ENCODE results near the gene FAM174B.

Gene FAM174B

DNA sequence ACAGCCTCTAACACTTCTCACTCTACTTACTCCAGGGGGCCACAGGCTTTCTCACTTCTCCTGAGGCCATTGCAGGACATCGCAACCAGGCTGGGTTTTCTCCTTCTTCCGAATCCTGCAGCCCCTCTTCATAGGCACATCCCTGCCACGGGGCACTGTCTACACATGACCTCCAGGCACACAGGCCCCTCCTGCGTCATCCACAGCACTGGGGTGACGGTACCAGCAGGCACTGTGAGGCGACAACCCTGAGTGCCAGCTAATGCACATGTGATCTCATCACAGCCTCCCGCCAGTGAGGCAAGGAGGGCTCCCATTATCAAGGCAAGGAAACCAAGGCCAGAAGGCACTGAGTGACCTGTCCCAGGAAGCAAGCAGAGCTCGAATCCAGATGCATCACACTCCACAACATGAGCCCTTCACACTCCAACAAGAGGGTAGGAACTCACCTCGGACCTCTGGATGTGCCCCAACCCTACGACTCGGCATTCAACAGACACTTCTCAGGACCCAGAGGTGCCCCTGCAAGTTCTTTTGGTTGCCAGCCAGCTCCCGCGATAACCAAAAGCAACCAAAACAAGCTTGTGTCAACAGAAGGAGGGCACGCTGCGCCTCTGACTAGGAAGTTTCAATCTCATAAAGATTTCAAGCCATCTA, 16.7 kb downstream of the FAM174B start:
- DNase-seq, result no peak

GRCh38 chr15:92638291-92638708, 17.3 kb downstream of the FAM174B start:
- peak; percentile 89 for DNase-seq

- no peak for DNase-seq
Observed at GRCh38 chr15:92637626-92638025, 17.9 kb downstream of the FAM174B start.

GRCh38 chr15:92636908-92637481, 18.6 kb downstream of the FAM174B start:
- peak; percentile 79 for DNase-seq

- no peak for DNase-seq
Observed at GRCh38 chr15:92636401-92636907, 19.1 kb downstream of the FAM174B start.

GRCh38 chr15:92634671-92635201, 20.8 kb downstream of the FAM174B start:
- DNase-seq, result no peak

- DNase-seq, result no peak
Observed at GRCh38 chr15:92634060-92634459, 21.5 kb downstream of the FAM174B start.

DNA sequence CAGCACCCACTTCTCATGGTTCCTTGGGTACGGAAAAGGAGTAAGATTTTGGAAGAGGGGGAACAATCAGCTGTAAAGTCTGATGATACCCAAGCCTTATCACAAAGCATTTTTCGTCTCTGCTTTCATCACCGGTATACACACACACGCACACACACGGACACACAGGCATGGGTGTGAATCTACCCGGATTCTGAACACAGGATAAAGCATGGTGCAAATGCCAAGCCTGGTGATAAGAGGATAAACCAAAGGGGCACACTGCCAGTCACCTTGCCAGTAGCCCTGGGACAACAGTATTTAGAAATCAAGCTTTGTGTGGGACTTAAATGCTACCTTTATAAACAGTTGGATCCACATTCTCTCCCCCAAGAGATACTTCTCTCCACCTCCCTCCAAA, 22.2 kb downstream of the FAM174B start:
- no peak for DNase-seq

DNA sequence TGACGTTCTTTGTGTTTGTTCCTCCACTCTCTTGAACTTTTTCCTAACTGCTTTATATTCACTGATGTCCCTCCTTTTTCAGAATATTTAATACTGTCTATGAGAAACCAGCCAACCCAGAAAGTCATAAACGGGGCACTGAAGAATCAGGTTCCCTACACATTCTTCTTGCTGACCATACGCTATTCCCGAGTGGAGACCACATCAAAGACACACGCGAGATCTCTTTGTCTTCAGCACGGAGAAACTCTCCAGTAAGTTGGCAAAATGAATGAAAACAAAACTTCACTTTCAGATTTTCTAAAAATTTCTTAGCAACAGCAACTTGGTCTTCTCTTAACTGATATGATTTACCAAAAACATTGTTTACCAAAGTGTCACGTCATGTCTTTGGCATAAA, 22.6 kb downstream of the FAM174B start:
- DNase-seq, result no peak

GRCh38 chr15:92631721-92632120, 23.9 kb downstream of the FAM174B start:
- DNase-seq, result no peak

GRCh38 chr15:92629975-92630626, 25.5 kb downstream of the FAM174B start:
- no peak for DNase-seq

- DNase-seq, result no peak
Observed at GRCh38 chr15:92629276-92629974, 26.1 kb downstream of the FAM174B start.

DNA sequence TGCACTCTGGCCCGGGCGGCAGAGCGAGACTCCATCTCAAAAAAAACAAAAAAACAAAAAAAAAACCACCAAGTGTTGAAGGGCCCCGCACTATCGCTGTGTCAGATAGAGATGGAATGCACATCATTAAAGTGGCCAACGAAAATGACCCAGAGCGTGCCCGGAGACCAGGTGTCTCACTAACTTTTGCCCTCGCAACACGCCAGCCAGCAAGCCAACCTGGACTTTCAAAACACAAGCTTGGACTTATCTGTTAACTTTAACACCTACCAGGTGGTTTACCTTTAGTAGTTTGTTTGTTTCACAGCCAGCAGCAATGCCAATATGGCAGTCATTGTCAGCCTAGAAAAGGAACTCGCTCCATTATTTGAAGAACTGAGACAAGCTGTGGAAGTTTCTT, 28.6 kb downstream of the FAM174B start:
- no peak for DNase-seq

GRCh38 chr15:92625251-92625980, 30.2 kb downstream of the FAM174B start:
- DNase-seq, result no peak

DNA sequence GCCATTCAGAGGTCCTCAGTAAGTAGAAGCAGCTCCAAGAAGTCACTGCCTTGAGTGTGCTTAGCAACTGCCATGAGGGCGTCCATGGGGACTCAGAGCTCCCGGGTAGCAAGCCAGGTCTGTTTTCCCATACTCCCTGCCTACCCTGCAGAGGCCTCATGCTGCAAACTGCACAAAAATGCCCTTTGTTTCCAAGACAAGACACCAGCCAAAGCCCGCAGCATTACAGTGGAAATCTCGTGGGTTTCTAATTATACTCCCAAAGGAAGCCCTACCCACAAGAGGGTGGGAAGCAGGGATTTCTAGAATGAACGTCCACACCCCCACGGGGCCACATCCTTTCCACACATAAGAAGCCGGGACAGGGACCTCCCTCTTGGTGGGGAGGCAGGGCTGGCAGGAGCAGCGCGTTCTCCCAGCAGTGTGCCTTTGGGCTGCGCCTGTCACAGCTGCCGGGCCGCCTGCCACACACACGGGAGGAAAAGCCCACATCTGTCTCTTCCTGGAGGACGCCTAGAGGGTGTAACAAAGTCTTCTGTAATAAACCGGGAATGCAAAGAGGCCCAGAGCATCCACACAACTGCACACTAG, 31.1 kb downstream of the FAM174B start:
- DNase-seq, result no peak

- DNase-seq, result peak; percentile 89
Observed at GRCh38 chr15:92623435-92623834, 32.1 kb downstream of the FAM174B start.

- DNase-seq, result no peak
Observed at GRCh38 chr15:92621972-92622533, 33.5 kb downstream of the FAM174B start.

DNA sequence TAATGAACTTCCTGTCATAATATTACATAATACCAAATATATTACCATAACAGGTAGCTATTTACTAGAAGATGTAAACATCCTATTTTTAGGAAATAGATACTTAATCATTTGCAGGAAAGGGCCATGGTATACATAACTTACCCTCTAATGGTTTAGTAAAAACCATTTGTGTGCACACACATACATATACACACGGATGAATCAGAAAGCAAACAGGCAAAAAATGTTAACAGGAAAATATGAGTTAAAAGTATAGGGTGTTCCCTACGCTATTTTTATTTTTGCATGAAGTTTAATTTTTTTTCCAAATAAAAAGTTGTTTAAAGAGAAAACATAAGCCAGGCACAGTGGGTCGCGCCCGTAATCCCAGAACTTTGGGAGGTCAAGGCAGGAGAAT, 34.6 kb downstream of the FAM174B start:
- no peak for DNase-seq

DNA sequence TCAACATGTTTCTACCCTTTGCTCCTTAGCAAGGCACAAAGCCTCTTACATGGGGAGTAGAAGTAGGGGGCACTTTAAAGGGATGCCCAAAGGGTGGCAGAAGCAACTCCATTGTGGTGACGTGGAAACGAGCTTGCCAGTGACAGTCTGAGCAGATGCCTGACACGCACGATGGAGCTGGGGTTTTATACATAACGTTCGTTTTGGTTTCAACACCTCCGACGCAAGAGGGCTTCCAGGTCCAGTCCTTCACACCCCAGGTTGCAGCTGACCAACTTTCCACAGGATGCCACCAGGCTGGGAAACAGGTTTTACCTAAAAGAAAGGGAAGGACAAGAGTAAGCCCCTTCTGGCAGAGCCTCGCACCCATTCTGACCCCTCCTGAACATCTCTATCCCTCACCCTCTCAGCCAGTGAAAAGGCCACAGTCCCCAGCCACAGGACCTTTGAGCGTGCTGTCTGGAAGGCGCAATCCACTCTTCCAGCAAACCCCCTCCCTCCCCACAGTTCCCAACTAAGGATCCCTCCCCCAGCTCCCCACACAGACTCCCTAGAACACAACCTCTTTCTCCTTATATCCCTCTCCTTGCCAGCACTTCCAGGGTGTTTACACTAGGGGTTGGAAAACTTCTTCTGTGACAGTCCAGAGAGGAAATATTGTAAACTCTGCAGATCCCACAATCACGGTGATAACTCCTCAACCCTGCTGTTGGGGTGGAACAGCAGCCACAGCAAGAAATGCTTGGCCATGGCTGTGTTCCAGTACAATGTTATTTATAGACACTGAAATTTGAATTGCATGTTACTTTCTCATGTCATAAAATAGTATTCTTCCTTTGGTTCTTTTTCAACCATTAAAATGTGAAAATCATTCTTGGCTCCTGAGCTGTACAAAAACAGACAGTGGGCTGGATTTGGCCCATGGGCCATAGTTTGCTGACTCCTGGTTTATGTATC, 36.2 kb downstream of the FAM174B start:
- no peak for DNase-seq

All from SHP77 treated with DMSO at 0.1 percent for 48 hours (cell line).